Measurements from ENCODE around the gene C1orf210. TPM values are rescaled to one million over a fixed set of nuclear protein-coding genes. Genes with fewer than 3 reads are reported as not detected.

Gene C1orf210
- total and polyA plus RNA-seq, 5 donors = 0.07 TPM; not detected in 4

DNA sequence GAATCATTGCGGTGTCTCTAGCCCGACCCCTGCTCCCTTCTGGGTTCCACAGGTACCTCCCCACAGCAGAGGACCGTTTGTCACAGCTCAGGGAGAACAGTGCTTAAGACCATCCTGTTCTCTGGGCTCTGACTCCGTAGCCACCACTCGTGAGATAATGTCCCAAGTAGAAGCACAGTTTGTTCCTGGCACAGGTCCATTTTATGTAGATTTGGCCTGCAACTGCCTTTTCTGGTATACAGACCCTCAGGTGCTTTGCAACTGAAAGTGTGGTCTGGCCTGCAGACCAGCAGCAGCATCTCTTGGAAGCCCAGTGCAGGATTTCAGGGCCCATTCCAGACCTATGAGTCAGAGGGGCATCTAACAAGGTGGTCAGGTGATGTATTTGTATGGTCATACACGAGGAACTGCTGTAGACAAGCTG lies 44.0 kb downstream of the C1orf210 start:
- Histone ChIP-seq H3K4me3 (ENCODE audit: low read length) (no peak overlapping the region), H3K4me1 (ENCODE audit: control insufficient read depth, insufficient read depth, low read length) (peaks cover 8% of the 10 kb centered on the region), H3K27ac (ENCODE audit: low read length) (peak overlapping the region; percentile 6), H3K9me3 (ENCODE audit: control insufficient read depth, low read length) (no peaks in the 10 kb centered on the region), H3K27me3 (ENCODE audit: control insufficient read depth, insufficient read depth) (no peaks in the 10 kb centered on the region)
- ATAC-seq (peak; percentile 7 to 51), DNase-seq (no peak)
- WGBS = 37% methylated on average over 6 of the region's 6 CpGs
- intact Hi-C loops (cut with DNase I) = no loop called here

- Histone ChIP-seq H3K27ac (ENCODE audit: low read length) (no peak overlapping the region), H3K4me1 (ENCODE audit: control insufficient read depth, insufficient read depth, low read length) (peaks cover 8% of the 10 kb centered on the region), H3K9me3 (ENCODE audit: control insufficient read depth, low read length) (no peaks in the 10 kb centered on the region), H3K27me3 (ENCODE audit: control insufficient read depth, insufficient read depth) (no peaks in the 10 kb centered on the region), H3K4me3 (ENCODE audit: low read length) (no peak overlapping the region)
- DNase-seq (no peak), ATAC-seq (no peak)
- WGBS = 76% methylated on average over 3 of the region's 3 CpGs
- intact Hi-C loops (cut with DNase I) = loop anchor here (2.0 to 10.0 kb wide), 6 partner anchors 63 to 175 kb away; partner anchors contain the start of genes MED8 (in 3 of the 4), SZT2 (in 3 of the 4) and TIE1 (in 1 of the 4)
Measured at GRCh38 chr1:43239484-43239883, 45.9 kb downstream of the C1orf210 start.

DNA sequence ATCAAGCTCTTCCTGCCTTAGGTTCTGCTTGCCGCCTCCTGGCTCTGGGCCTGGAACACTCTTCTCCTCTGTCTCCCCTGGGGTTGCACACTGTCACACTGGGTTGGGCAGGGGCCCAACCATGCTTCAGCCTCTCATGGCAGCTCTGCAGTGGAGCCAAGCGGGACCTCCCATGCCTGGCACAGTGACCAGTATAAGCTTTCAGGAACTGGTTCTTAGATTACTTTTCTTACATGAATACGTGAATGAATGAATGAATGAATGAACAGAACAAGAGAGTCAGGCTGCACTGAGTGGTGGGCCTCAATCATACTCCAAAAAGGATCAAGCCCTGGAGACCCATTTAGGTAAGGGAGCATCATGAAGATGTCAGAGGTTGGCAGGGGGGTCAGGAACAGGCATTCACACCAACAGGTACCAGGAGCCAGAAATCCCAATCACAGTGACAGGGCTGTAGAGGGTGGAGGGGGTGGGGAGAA lies 46.4 kb downstream of the C1orf210 start:
- Histone ChIP-seq H3K4me3 (ENCODE audit: low read length) (no peak overlapping the region), H3K9me3 (ENCODE audit: control insufficient read depth, low read length) (no peaks in the 10 kb centered on the region), H3K27me3 (ENCODE audit: control insufficient read depth, insufficient read depth) (no peaks in the 10 kb centered on the region), H3K27ac (ENCODE audit: low read length) (peak overlapping the region; percentile 7), H3K4me1 (ENCODE audit: control insufficient read depth, insufficient read depth, low read length) (peaks cover 8% of the 10 kb centered on the region)
- intact Hi-C loops (cut with DNase I) = loop anchor here (2.0 to 10.0 kb wide), 6 partner anchors 63 to 176 kb away; partner anchors contain the start of genes MED8 (in 3 of the 4), SZT2 (in 3 of the 4) and TIE1 (in 1 of the 4)
- DNase-seq = peak; percentile 68 to 88 (median 84)
- WGBS = 40% methylated on average over 3 of the region's 3 CpGs
- ATAC-seq = peak; percentile 79 to 80

DNA sequence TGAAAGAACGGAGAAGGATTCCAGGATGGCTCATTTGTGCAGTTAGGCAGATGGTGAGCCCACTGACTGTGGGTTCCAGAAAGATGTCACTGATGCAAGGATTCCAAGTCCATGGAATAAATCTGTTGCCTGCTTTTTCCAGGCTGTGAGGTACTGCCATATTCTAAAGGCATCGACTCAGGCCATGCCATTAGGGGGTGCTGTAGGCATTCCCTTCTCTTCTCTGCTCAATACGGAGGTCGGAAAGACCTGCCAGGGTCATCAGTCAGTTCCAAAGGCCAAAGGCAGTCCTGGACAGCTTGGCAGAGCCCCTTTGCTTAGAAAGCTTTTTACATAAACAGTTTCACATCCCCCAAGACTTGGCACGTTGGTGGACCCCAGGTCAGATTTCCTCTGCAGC lies 47.3 kb downstream of the C1orf210 start:
- intact Hi-C loops (cut with DNase I) = loop anchor here (2.0 to 10.0 kb wide), 6 partner anchors 64 to 177 kb away; partner anchors contain the start of genes MED8 (in 3 of the 4), SZT2 (in 3 of the 4) and TIE1 (in 1 of the 4)
- ATAC-seq = peak; percentile 83 to 86
- DNase-seq = peak; percentile 72 to 83 (median 78)
- no peak overlapping the region for H3K4me3 ChIP-seq (ENCODE audit: low read length)
- no peaks in the 10 kb centered on the region for H3K9me3 ChIP-seq (ENCODE audit: control insufficient read depth, low read length)
- H3K27me3 ChIP-seq (ENCODE audit: control insufficient read depth, insufficient read depth) = no peaks in the 10 kb centered on the region
- H3K4me1 ChIP-seq (ENCODE audit: control insufficient read depth, insufficient read depth, low read length) = peaks cover 8% of the 10 kb centered on the region
- 11% methylated on average over 5 of the region's 5 CpGs for WGBS
- H3K27ac ChIP-seq (ENCODE audit: low read length) = peak overlapping the region; percentile 7

DNA sequence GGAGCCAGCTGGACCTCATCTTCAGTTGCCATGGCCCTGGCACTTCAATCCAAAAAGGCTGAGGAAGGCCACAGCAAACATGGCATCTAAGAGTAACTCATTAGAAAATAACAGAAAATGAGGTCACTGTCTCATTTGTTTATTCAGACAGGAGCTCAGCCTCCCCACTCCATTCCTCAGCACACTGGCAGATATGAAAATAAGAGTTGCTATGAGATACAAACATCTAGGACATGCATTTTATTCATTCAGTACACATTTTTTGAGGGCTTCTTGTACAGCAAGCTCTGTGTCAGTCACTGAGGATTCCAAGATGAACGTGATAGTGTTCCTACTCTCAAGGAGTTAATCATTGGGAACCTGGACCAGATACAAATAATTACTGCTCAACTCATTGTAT lies 48.3 kb downstream of the C1orf210 start:
- no peaks in the 10 kb centered on the region for H3K9me3 ChIP-seq (ENCODE audit: control insufficient read depth, low read length)

GRCh38 chr1:43235451-43236121 lies 49.8 kb downstream of the C1orf210 start:
- no peaks in the 10 kb centered on the region for H3K27me3 ChIP-seq (ENCODE audit: control insufficient read depth, insufficient read depth)
- H3K4me3 ChIP-seq (ENCODE audit: low read length) = no peak overlapping the region
- ATAC-seq = peak; percentile 27 to 67
- peak overlapping the region; percentile 54 for H3K27ac ChIP-seq (ENCODE audit: low read length)
- 59% methylated on average over 9 of the region's 9 CpGs for WGBS
- peaks cover 11% of the 10 kb centered on the region for H3K4me1 ChIP-seq (ENCODE audit: control insufficient read depth, insufficient read depth, low read length)
- peak in 2 of 3 donors; percentile 56 to 58 for DNase-seq
- intact Hi-C loops (cut with DNase I) = loop anchor here (5.0 to 10.0 kb wide), 5 partner anchors 67 to 179 kb away; partner anchors contain the start of genes MED8 (in 3 of the 4), SZT2 (in 3 of the 4) and TIE1 (in 1 of the 4)
- no peaks in the 10 kb centered on the region for H3K9me3 ChIP-seq (ENCODE audit: control insufficient read depth, low read length)

More for the DNA sequence above, 48.3 kb downstream of the C1orf210 start:
- intact Hi-C loops (cut with DNase I) = loop anchor here (5.0 to 10.0 kb wide), 5 partner anchors 65 to 178 kb away; partner anchors contain the start of genes MED8 (in 3 of the 4), SZT2 (in 3 of the 4) and TIE1 (in 1 of the 4)
- Histone ChIP-seq H3K4me1 (ENCODE audit: control insufficient read depth, insufficient read depth, low read length) (peaks cover 11% of the 10 kb centered on the region), H3K27ac (ENCODE audit: low read length) (no peak overlapping the region), H3K4me3 (ENCODE audit: low read length) (no peak overlapping the region), H3K27me3 (ENCODE audit: control insufficient read depth, insufficient read depth) (no peaks in the 10 kb centered on the region)
- 68% methylated on average over 1 of the region's 1 CpG for WGBS
- DNase-seq (no peak), ATAC-seq (no peak)

GRCh38 chr1:43235040-43235439 lies 50.3 kb downstream of the C1orf210 start:
- WGBS = 61% methylated on average over 8 of the region's 8 CpGs
- DNase-seq = no peak
- peak in 1 of 2 donors; percentile 10 for ATAC-seq
- Histone ChIP-seq H3K4me3 (ENCODE audit: low read length) (no peak overlapping the region), H3K27me3 (ENCODE audit: control insufficient read depth, insufficient read depth) (no peaks in the 10 kb centered on the region), H3K4me1 (ENCODE audit: control insufficient read depth, insufficient read depth, low read length) (peaks cover 11% of the 10 kb centered on the region), H3K27ac (ENCODE audit: low read length) (no peak overlapping the region), H3K9me3 (ENCODE audit: control insufficient read depth, low read length) (no peaks in the 10 kb centered on the region)
- intact Hi-C loops (cut with DNase I) = loop anchor here (5.0 to 10.0 kb wide), 5 partner anchors 67 to 180 kb away; partner anchors contain the start of genes MED8 (in 3 of the 4), SZT2 (in 3 of the 4) and TIE1 (in 1 of the 4)

DNA sequence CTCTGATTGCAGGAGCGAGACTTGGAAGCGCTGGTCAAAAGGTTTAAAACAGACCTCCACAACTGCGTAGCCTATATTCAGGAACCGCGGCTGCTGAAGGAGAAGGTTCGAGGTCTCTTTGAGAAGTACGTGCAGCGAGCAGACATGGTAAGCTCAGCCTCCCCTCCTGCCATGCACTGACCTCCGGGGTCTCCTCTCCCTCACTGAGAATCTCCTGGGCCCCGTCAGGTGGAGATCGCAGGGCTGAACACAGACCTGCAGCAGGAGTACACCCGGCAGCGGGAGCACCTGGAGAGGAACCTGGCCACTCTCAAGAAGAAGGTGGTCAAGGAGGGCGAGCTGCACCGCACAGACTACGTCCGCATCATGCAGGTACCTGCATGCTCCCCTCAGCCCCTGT lies 51.1 kb downstream of the C1orf210 start:
- WGBS = 95% methylated on average over 17 of the region's 17 CpGs
- Histone ChIP-seq H3K9me3 (ENCODE audit: control insufficient read depth, low read length) (no peaks in the 10 kb centered on the region), H3K27ac (ENCODE audit: low read length) (no peak overlapping the region), H3K4me3 (ENCODE audit: low read length) (no peak overlapping the region), H3K27me3 (ENCODE audit: control insufficient read depth, insufficient read depth) (no peaks in the 10 kb centered on the region), H3K4me1 (ENCODE audit: control insufficient read depth, insufficient read depth, low read length) (peaks cover 10% of the 10 kb centered on the region)
- intact Hi-C loops (cut with DNase I) = loop anchor here in 3 of 4 donors (10.0 kb wide), 2 partner anchors 151 to 181 kb away; partner anchors contain the start of genes MED8 (in 3 of the 3) and SZT2 (in 3 of the 3)
- ATAC-seq (no peak), DNase-seq (no peak)

GRCh38 chr1:43233631-43234030 lies 51.8 kb downstream of the C1orf210 start:
- Histone ChIP-seq H3K9me3 (ENCODE audit: control insufficient read depth, low read length) (no peaks in the 10 kb centered on the region), H3K27ac (ENCODE audit: low read length) (no peak overlapping the region), H3K27me3 (ENCODE audit: control insufficient read depth, insufficient read depth) (no peaks in the 10 kb centered on the region), H3K4me1 (ENCODE audit: control insufficient read depth, insufficient read depth, low read length) (peaks cover 6% of the 10 kb centered on the region), H3K4me3 (ENCODE audit: low read length) (no peak overlapping the region)
- WGBS = 88% methylated on average over 5 of the region's 5 CpGs
- no peak for DNase-seq
- no peak for ATAC-seq
- intact Hi-C loops (cut with DNase I) = loop anchor here in 3 of 4 donors (10.0 kb wide), 2 partner anchors 151 to 181 kb away; partner anchors contain the start of genes MED8 (in 3 of the 3) and SZT2 (in 3 of the 3)

- 62% methylated on average over 4 of the region's 4 CpGs for WGBS
- peak overlapping the region; percentile 32 for H3K27ac ChIP-seq (ENCODE audit: low read length)
Measured at GRCh38 chr1:43232482-43232881, 52.9 kb downstream of the C1orf210 start.

More at GRCh38 chr1:43232482-43232881, 52.9 kb downstream of the C1orf210 start:
- intact Hi-C loops (cut with DNase I) = loop anchor here in 3 of 4 donors (10.0 kb wide), 2 partner anchors 152 to 182 kb away; partner anchors contain the start of genes MED8 (in 3 of the 3) and SZT2 (in 3 of the 3)
- ATAC-seq (no peak), DNase-seq (no peak)
- H3K9me3 ChIP-seq (ENCODE audit: control insufficient read depth, low read length) = no peaks in the 10 kb centered on the region
- H3K27me3 ChIP-seq (ENCODE audit: control insufficient read depth, insufficient read depth) = no peaks in the 10 kb centered on the region
- H3K4me1 ChIP-seq (ENCODE audit: control insufficient read depth, insufficient read depth, low read length) = peaks cover 3% of the 10 kb centered on the region
- H3K4me3 ChIP-seq (ENCODE audit: low read length) = no peak overlapping the region

Data from right cardiac atrium (tissue), 5 donors.